ENCODE results near the gene AVPR1B. TPM values are rescaled to one million over a fixed set of nuclear protein-coding genes. Genes with fewer than 3 reads are reported as not detected.

The AVPR1B gene
- total and polyA plus RNA-seq, 8 donors = 0.29 to 1.3 (median 0.80) TPM; not detected in 4

DNA sequence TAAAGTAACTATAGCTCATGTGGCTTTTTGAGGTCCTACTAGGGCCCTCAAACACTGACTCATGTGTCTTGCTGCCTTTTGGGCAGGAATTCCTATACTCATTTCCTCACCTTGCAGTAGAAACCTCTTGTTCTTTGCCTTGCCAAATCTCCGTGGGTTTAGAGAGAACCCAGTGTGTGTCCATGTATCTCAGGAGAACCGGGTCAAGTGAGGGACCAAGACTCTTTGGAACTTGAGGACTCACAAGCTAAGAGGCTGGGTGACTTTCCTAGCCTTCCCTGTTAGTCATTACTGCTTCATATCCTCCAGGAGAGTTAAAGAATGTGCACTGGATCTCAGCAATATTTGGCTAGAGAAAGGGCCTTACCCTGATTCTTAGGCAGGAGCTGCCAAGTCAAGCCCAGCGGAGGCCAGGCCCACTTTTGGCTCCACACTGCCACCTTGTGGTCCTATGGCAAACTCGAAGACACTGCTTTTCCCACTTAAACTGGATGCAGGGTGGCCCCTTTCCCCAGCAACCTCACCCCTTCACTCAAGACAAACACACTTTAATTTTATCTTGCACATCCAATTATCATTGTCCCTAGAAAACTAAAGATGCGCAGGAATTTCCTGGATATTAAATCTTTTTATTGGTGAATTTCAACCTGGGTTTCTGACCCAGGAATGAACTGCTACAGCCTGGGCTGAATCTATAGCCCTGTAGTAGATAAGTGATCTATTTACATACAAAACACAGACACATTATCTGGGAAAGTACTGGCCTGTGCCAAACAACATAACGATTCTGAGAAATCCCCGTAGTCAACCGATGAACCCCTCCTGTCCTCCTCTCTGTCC, 10.6 kb downstream of the AVPR1B start:
- TF ChIP-seq POLR2AphosphoS5 (IDR thresholded peaks at IDR 0.05) (peak in 1 of 3 donors; percentile 64), EP300 (IDR thresholded peaks at IDR 0.05) (no peak), POLR2A (IDR thresholded peaks at IDR 0.05) (no peak)
- TF ChIP-seq, protein P1, sequence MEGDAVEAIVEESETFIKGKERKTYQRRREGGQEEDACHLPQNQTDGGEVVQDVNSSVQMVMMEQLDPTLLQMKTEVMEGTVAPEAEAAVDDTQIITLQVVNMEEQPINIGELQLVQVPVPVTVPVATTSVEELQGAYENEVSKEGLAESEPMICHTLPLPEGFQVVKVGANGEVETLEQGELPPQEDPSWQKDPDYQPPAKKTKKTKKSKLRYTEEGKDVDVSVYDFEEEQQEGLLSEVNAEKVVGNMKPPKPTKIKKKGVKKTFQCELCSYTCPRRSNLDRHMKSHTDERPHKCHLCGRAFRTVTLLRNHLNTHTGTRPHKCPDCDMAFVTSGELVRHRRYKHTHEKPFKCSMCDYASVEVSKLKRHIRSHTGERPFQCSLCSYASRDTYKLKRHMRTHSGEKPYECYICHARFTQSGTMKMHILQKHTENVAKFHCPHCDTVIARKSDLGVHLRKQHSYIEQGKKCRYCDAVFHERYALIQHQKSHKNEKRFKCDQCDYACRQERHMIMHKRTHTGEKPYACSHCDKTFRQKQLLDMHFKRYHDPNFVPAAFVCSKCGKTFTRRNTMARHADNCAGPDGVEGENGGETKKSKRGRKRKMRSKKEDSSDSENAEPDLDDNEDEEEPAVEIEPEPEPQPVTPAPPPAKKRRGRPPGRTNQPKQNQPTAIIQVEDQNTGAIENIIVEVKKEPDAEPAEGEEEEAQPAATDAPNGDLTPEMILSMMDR (IDR thresholded peaks at IDR 0.05) = peak in 5 of 7 experiments; percentile 61 to 91 (median 75)
- 26 to 44% (median 33%) methylated on average over 8 of the region's 8 CpGs for WGBS, 5 donors
- peak; percentile 87 to 94 for DNase-seq
- H3K27ac ChIP-seq = no peak overlapping the region
- no peak overlapping the region for H3K4me3 ChIP-seq
- H3K27me3 ChIP-seq = no peaks in the 10 kb centered on the region
- intact Hi-C loops (cut with DNase I; ENCODE audit: low total_unique reads) = loop anchor here (10.0 kb wide), 1 partner anchor 182 kb away; no protein-coding TSS in a partner anchor
- H3K36me3 ChIP-seq = no peaks in the 10 kb centered on the region
- H3K9me3 ChIP-seq = no peaks in the 10 kb centered on the region
- peaks cover 0 to 9% (median 2%) of the 10 kb centered on the region in 4 donors for H3K4me1 ChIP-seq

DNA sequence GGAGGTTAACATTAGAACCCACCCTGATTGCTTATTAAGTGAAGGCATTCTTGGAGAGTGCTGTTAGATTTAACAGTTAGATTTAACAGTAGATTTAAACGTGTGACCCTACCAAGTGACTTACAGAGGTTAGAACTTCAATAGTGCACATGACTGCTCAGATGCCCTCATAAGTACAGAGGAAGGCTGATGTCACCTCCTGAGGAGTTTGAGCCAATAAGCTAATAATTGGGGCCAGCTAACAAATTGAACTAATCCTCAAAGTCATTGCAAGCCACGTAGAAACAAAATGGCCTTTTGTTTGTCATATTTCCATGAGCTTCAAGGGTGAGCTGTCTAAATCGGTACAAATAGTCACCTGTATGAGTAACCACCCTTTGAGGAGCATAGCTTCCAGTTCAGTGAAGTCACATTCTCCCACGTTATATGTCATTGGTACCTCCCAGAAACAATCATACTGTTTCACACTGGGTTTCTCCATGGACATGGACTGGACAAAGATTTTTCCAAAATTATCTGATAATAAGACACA, 11.7 kb downstream of the AVPR1B start:
- WGBS, 5 donors = 70 to 81% (median 79%) methylated on average over 4 of the region's 4 CpGs
- Histone ChIP-seq H3K27ac (no peak overlapping the region), H3K27me3 (no peaks in the 10 kb centered on the region), H3K4me3 (no peak overlapping the region), H3K9me3 (no peaks in the 10 kb centered on the region), H3K4me1 (peaks cover 0 to 10% (median 2%) of the 10 kb centered on the region in 4 donors), H3K36me3 (no peaks in the 10 kb centered on the region)
- DNase-seq = no peak
- TF ChIP-seq, protein P1 (IDR thresholded peaks at IDR 0.05) = no peak
- TF ChIP-seq POLR2A (IDR thresholded peaks at IDR 0.05) = no peak
- no peak for TF ChIP-seq EP300 (IDR thresholded peaks at IDR 0.05)
- no peak for TF ChIP-seq POLR2AphosphoS5 (IDR thresholded peaks at IDR 0.05)
- intact Hi-C loops (cut with DNase I; ENCODE audit: low total_unique reads) = loop anchor here (10.0 kb wide), 1 partner anchor 181 kb away; no protein-coding TSS in a partner anchor

DNA sequence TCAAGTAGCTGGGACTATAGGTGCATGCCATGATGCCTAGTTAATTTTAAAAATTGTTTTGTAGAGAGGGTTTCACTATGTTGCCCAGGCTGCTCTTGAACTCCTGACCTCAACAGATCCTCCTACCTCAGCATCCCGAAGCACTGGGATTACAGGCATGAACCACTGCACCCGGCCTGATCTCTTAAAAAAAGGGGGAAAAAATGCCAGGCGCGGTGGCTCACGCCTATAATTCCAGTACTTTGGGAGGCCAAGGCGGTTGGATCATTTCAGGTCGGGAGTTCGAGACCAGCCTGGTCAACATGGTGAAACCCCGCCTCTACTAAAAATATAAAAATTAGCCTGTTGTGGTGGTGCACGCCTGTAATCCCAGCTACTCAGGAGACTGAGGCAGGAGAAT, 13.2 kb downstream of the AVPR1B start:
- WGBS, 5 donors = 91 to 98% (median 94%) methylated on average over 10 of the region's 10 CpGs
- Histone ChIP-seq H3K27me3 (no peaks in the 10 kb centered on the region), H3K27ac (no peak overlapping the region), H3K9me3 (no peaks in the 10 kb centered on the region), H3K4me1 (peaks cover 0 to 17% (median 2%) of the 10 kb centered on the region in 4 donors), H3K4me3 (no peak overlapping the region), H3K36me3 (no peaks in the 10 kb centered on the region)
- DNase-seq = no peak
- no peak for TF ChIP-seq POLR2AphosphoS5 (IDR thresholded peaks at IDR 0.05)
- TF ChIP-seq, protein P1 (IDR thresholded peaks at IDR 0.05) = no peak
- intact Hi-C loops (cut with DNase I; ENCODE audit: low total_unique reads) = loop anchor here (10.0 kb wide), 1 partner anchor 179 kb away; no protein-coding TSS in a partner anchor

DNA sequence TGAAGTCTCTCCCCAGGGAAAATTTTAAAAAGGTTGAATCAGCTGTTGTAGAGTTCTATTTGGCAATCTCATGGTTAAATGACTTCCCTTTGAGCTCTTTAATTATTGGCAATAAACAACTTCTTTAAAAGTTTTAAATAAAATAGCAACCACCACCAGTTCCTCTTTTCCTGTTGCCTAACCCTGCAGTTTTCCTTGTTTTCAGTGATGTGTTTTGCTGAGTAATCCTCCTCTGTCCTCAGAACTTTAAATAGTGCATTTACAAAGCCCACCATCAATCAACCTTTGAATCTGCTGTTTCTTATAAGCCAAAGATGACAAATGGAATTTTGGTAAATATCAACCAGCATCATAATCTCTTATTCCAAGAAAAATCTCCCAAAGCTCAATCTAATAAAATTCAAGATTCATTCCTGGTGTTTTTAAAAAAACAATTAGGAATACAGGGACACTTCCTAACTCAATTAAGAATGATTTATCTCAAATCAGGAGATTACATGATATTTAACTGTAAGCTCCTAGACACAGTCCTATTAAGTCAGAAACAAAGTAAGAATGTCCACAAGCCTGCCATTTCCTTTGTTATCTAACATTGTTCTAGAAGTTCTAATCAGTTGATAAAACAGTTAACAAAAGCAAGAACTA, 14.8 kb downstream of the AVPR1B start:
- TF ChIP-seq POLR2A (IDR thresholded peaks at IDR 0.05) (no peak), POLR2AphosphoS5 (IDR thresholded peaks at IDR 0.05) (no peak), EP300 (IDR thresholded peaks at IDR 0.05) (no peak)
- TF ChIP-seq, protein P1 (IDR thresholded peaks at IDR 0.05) = no peak
- DNase-seq = no peak
- intact Hi-C loops (cut with DNase I; ENCODE audit: low total_unique reads) = loop anchor here (10.0 kb wide), 1 partner anchor 178 kb away; no protein-coding TSS in a partner anchor
- Histone ChIP-seq H3K27ac (no peak overlapping the region), H3K4me3 (no peak overlapping the region), H3K36me3 (no peaks in the 10 kb centered on the region), H3K27me3 (peaks cover 0 to 4% (median 0%) of the 10 kb centered on the region in 3 donors), H3K9me3 (no peaks in the 10 kb centered on the region), H3K4me1 (peaks cover 0 to 21% (median 2%) of the 10 kb centered on the region in 4 donors)

All from stomach (tissue), 9 donors.